K562 (cell line): Measurements from ENCODE around the gene HPD. TPM values are rescaled to one million over a fixed set of nuclear protein-coding genes. Genes with fewer than 3 reads are reported as not detected.

ENCODE experiments used
- CAMTA2 ChIP-seq: fragments of 250-450 bp; sonication (Bioruptor Pico); conservative IDR thresholded peaks from 2 replicates; pipeline ENCODE4 v1.5.1; 2022
- CBFB ChIP-seq: sonication (generic); formaldehyde crosslinking; IDR thresholded peaks from 2 replicates; pipeline ENCODE4 v1.4.0; 2020; ENCODE audit warnings: mild to moderate bottlenecking, missing genetic modification reagents
- CEBPZ ChIP-seq: fragments of 150-350 bp; IDR thresholded peaks from 2 replicates; pipeline ENCODE4 v1.6.1; 2014; ENCODE audit warnings: low read depth, mild to moderate bottlenecking, low read length, borderline replicate concordance
- CHD2 ChIP-seq: IDR thresholded peaks from 2 replicates; pipeline ENCODE4 v1.6.1; 2011; ENCODE audit warnings: low read depth, low read length
- EHMT2 ChIP-seq: fragments of 450-650 bp; IDR thresholded peaks from 2 replicates; pipeline ENCODE4 v1.6.1; 2018; ENCODE audit warnings: antibody characterized with exemption
- EP400 ChIP-seq: fragments of 450-650 bp; IDR thresholded peaks from 2 replicates; pipeline ENCODE4 v1.6.1; 2017; ENCODE audit warnings: antibody characterized with exemption, mild to moderate bottlenecking, moderate library complexity
- GTF2A2 ChIP-seq: IDR thresholded peaks from 2 replicates; pipeline ENCODE4 v1.6.1; 2016; ENCODE audit warnings: mild to moderate bottlenecking, missing genetic modification characterization, missing compliant biosample characterization
- HLTF ChIP-seq: fragments of 450-650 bp; IDR thresholded peaks from 2 replicates; pipeline ENCODE4 v1.6.1; 2016
- IRF2 ChIP-seq: sonication (generic); formaldehyde crosslinking; IDR thresholded peaks from 2 replicates; pipeline ENCODE4 v1.8.1; 2022; ENCODE audit warnings: mild to moderate bottlenecking, missing genetic modification reagents
- MAX ChIP-seq: sonication (generic); formaldehyde crosslinking; IDR thresholded peaks from 2 replicates; pipeline ENCODE4 v1.9.0; 2022; ENCODE audit warnings: mild to moderate bottlenecking, missing genetic modification reagents
- MAZ ChIP-seq, 2 experiments: fragments of 450-650 bp in 1 of 2; sonication (generic) in 1 of 2; formaldehyde crosslinking; IDR thresholded peaks in 1 of 2; conservative IDR thresholded peaks in 1 of 2; 2 replicates each; pipeline versions ENCODE4 v1.4.0 to v1.5.0; 2020; ENCODE audit warnings: mild to moderate bottlenecking in 1 of 2, missing genetic modification reagents in 1 of 2
- PREB ChIP-seq: sonication (generic); formaldehyde crosslinking; IDR thresholded peaks from 2 replicates; pipeline ENCODE4 v1.8.1; 2023; ENCODE audit warnings: mild to moderate bottlenecking, missing genetic modification reagents
- RAD51 ChIP-seq: fragments of 450-650 bp; IDR thresholded peaks from 2 replicates; pipeline ENCODE4 v1.7.1; 2016; ENCODE audit warnings: low read depth, mild to moderate bottlenecking, borderline replicate concordance
- RBM22 ChIP-seq: fragments of 200-400 bp; formaldehyde crosslinking; IDR thresholded peaks from 2 replicates; pipeline ENCODE4 v1.6.1; 2018; ENCODE audit warnings: low read length, low read depth; ENCODE audit not compliant: poor library complexity, severe bottlenecking
- XRCC3 ChIP-seq: fragments of 450-650 bp; IDR thresholded peaks from 2 replicates; pipeline ENCODE4 v1.6.1; 2017; ENCODE audit warnings: mild to moderate bottlenecking, moderate library complexity
- YY1 ChIP-seq, 3 experiments: IDR thresholded peaks; 2 replicates each; pipeline ENCODE4 v1.6.1; 2011; ENCODE audit warnings: low read length in 2 of 3, mild to moderate bottlenecking in 2 of 3, moderate library complexity in 2 of 3, borderline replicate concordance in 1 of 3, control low read depth in 1 of 3, low read depth in 1 of 3; ENCODE audit not compliant: insufficient read depth in 3 of 3, insufficient replicate concordance in 2 of 3, control insufficient read depth in 1 of 3, insufficient read length in 1 of 3; ENCODE audit errors: extremely low read depth in 1 of 3
- ZBTB1 ChIP-seq: sonication (generic); formaldehyde crosslinking; IDR thresholded peaks from 2 replicates; pipeline ENCODE4 v1.8.1; 2023; ENCODE audit warnings: missing genetic modification reagents, low read depth, mild to moderate bottlenecking, borderline replicate concordance
- ZNF165 ChIP-seq: fragments of 250-450 bp; sonication (Bioruptor Pico); IDR thresholded peaks from 2 replicates; pipeline ENCODE4 v1.4.0; 2020; ENCODE audit warnings: borderline replicate concordance
- ZNF263 ChIP-seq: sonication (generic); formaldehyde crosslinking; IDR thresholded peaks from 2 replicates; pipeline ENCODE4 v1.8.0; 2022; ENCODE audit warnings: mild to moderate bottlenecking, missing genetic modification reagents, borderline replicate concordance
- polyA plus RNA-seq, 8 experiments: library from polyadenylated mRNA; depleted of rRNA in 4 of 8; stranded (reverse) in 5 of 8; unstranded in 3 of 8; fragments of >200 nt; fragmentation: Nextera tagmentation in 2 of 8; fragmentation: Illumina TruSeq in 1 of 8; extraction: Ambion mirVana in 2 of 8; extraction: Trizol in 1 of 8; gene quantifications; 2 replicates each; pipeline versions ENCODE4 v1.2.1 to v1.2.3, GENCODE V29; 2011 to 2014; ENCODE audit warnings: inconsistent platforms in 1 of 8, missing spikeins in 1 of 8
- total RNA-seq, 7 experiments: library from RNA; depleted of rRNA in 6 of 7; stranded (reverse); fragments of >200 nt in 6 of 7; fragmentation: Illumina TruSeq in 2 of 7; extraction: Trizol in 2 of 7; gene quantifications; 2 replicates each; pipeline versions ENCODE4 v1.2.1 to v1.2.3, GENCODE V29; 2011 to 2021; ENCODE audit warnings: low replicate concordance in 1 of 7
- TF ChIP-seq, protein P1 (sequence below): fragments of 250-450 bp; sonication (Bioruptor Pico); IDR thresholded peaks from 2 replicates; pipeline ENCODE4 v1.5.0; 2021; ENCODE audit warnings: mild to moderate bottlenecking, moderate library complexity

HPD gene
- total and polyA plus RNA-seq, 9 of the 15 experiments (the other 6 are each of a cell fraction or from before 2014, with no cell fraction given): 0.06 to 0.29 (median 0.07) TPM; not detected in 4

- TF ChIP-seq, protein P1, sequence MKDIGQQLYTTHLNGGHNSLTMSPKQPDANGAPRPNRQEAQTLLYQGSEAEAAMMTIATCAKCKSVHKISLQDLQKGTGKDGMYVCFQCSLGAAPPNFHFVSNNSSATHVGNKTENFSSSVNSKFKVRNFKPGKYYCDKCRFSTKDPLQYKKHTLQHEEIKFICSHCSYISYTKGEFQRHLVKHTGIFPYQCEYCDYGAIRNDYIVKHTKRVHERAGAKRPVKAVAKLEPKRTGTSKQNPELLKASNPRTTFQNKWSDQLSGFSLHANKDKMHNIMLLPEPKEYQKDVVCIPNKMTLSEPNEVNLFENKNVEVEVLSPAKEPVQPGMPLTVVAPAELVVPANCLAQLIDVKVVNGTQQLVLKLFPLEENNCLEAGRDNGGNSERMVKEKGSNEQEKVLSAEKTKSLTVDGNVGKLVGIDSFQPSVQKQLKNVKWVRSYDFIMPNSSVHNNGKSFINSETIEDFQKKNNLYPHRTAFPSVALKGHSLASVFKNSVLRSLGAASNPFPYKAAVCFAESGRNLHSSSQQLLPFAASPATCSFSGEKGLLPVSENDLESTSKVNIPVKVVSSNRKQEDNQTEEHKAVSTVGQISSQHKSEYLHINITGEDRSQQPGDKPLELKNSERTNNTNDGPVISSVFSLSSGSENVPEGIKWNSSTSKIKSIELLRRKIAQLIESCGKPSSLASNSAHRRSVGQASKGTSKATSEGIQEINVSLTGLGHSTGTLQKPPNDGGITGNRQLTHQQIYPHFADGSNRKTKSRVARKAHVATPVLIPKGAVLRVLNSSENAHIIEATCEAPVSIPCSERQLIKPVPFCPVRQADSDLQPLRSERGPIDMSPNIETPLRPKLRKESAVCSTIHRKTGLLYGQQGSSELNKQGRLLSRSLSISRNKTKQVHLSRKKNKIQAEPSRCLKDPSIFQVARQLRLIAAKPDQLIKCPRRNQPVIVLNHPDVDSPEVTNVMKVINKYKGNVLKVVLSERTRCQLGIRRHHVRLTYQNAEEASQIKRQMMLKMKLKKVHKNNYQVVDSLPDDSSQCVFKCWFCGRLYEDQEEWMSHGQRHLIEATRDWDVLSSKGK (CRISPR knock-in tag): no peak
- TF ChIP-seq HLTF: no peak
- TF ChIP-seq MAZ (CRISPR knock-in tag; conservative IDR thresholded peaks at IDR 0.05 in 1 of 2, IDR thresholded peaks at IDR 0.05 in 1 of 2): no peak; a peak in 1 of 4 replicates
- no peak for TF ChIP-seq ZBTB1 (CRISPR knock-in tag)
- TF ChIP-seq CEBPZ: no peak
- no peak for TF ChIP-seq MAX (CRISPR knock-in tag)
- TF ChIP-seq RAD51: no peak
- TF ChIP-seq PREB (CRISPR knock-in tag): no peak
- TF ChIP-seq IRF2: no peak
- TF ChIP-seq GTF2A2: no peak
- peak; percentile 19 for TF ChIP-seq RBM22
- TF ChIP-seq CAMTA2 (CRISPR knock-in tag): no peak
- no peak for TF ChIP-seq CBFB
- no peak for TF ChIP-seq XRCC3
- no peak; the same call in 1 of the 2 replicates for TF ChIP-seq ZNF263 (CRISPR knock-in tag)
- no peak for TF ChIP-seq CHD2
- TF ChIP-seq EP400: no peak
- TF ChIP-seq YY1 (IDR thresholded peaks at IDR 0.05; ENCODE audit: borderline replicate concordance in 1 of 3, control insufficient read depth in 1 of 3, extremely low read depth in 1 of 3, insufficient read depth in 3 of 3, insufficient read length in 1 of 3, insufficient replicate concordance in 2 of 3, low read depth in 1 of 3, low read length in 2 of 3): peak in 1 of 3 experiments; percentile 9
- TF ChIP-seq ZNF165 (CRISPR knock-in tag): no peak
- TF ChIP-seq EHMT2: no peak
These were observed 54.1 kb downstream of the HPD start (continued) for GRCh38 chr12:121804417-121805111.
